IPS-NIHi7 (cell line): ENCODE results near the gene ECI1.
"Not testable (repeated sequence)": the region's sequence is repeated elsewhere in the genome, so short reads cannot be mapped to it uniquely, and the experiment has no call there.

Source experiments
- DNase-seq: peaks from one replicate; pipeline ENCODE4 v3.0.0; 2012; ENCODE audit warnings: mixed read lengths; ENCODE audit errors: extremely low spot score

The ECI1 gene

DNA sequence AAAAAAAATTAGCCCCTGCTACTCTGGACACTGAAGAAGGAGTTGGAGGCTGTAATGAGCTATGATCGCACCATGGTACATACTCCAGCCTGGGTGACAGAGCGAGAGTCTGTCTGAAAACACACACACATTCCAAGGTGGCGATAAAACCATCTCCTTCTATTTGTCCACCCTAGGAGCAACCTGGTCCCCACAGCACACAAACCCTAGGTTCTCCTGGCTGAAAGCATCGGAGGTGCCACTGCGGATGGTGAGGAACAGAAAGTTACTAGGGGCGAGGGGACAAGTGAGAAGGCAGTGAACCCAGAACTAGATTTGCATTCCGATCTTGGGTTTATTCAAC, 1.4 kb upstream of the ECI1 start:
- no peak for DNase-seq

DNA sequence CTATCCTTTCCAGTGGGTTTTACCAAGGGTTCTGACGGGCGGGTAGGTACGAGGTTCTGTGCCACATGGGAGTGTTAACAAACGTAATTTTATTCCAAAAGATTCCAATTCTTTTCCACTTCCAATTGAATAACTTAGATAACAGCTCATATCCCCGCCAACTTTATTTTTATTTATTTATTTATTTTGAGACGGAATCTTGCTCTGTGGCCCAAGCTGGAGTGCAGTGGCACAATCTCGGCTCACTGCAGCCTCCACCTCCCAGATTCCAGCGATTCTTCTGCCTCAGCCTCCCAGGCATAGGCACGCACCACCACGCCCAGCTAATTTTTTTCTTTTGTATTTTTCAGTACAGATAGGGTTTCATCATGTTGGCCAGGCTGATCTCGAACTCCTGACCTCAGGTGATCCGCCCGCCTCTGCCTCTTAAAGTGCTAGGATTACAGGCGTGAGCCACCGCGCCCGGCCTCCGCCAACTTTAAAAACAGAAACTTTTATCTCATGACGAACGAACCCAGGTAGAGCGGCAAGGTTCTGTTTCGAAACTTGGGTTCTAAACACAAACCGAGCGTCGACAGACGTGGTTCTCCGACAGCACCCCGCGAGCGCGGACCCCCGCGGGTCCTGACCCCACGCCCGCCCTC, 613 bp downstream of the ECI1 start:
- DNase-seq, result no peak

DNA sequence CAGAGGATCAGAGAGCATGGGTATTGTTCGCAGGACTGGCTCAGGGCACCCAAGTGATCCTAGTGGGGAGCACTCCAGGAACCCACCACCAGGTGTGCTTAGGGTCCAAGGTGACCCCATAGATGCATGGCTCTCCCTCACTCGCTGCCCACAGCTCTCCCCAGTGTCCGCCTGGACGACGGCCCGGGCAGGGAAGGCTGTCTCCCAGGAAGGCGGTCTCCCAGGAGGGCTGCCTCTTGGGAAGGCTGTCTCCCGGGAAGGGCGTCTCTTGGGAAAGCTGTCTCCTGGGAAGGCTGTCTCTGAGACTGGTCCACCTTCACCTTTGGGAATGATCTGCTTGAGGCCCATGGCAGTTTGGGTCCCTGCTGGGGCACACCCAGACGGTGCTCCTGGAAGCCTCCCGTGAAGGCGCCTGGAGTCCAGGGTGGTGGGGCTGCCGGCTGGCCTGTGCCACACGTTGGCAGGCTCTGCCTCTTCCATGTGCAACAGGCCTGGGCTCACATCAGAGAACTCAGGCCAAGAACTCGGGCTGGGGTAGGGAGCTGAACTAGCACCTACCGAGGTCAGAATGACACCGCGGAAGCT, 5.0 kb downstream of the ECI1 start:
- no peak for DNase-seq

DNA sequence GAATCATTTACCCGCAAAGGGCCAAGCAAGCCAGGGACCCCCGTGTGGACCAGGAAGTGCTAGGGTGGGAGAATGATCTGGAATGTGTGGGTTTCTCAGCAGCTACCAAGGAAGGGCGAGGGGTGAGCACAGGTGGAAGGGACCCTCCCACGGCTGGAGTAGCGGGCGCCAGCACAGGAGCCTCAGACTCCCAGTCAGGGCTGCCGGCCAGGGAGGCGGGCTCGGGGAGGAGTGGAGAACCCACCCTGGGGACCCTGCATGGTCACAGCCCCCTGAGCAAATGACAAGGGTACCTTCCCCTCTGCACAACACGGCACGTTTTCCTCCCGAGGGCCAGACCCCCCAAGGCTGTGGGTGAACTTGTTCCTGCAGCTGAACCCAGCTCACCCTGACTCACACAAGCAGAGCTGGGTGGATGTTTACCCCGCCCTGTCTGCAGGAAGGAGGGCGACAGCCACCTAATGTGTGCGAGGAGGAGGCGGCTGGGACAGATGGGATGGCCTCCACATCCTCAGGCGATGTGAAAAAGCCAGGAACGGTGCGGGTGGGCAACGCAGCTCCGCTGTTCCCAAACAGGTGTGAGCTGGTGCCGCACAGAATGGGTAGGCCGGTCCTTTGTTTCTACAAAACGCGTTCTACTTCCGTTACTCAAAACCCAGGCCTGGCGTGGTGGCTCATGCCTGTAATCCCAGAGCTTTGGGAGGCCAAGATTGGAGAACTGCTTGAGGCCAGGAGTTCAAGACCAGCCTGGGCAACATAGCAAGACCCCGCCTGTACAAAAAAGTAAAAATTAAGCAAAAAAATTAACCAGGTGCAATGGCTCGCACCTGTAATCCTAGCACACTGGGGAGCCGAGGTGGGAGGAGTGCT, 6.2 kb downstream of the ECI1 start:
- DNase-seq, result no peak

DNA sequence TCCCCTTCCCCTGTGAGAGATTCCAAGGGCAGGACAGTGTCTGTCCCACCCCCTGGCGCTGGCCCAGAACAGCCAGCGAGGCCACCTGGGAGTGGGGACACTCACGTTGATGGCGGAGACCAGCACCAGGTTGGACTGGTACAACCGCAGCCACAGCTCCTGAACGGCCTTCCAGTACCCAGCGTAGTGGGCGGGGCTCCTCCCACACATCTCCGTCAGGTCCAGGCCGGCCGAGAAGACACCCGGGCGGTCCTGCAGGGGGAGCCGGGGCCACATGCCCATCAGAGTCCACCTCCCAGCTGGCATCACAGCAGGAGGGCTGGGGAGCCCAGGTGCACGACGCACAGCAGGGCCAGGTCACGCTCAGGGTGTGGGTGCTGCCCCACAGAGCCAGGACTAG, 7.1 kb downstream of the ECI1 start:
- DNase-seq, result peak; percentile 49

DNA sequence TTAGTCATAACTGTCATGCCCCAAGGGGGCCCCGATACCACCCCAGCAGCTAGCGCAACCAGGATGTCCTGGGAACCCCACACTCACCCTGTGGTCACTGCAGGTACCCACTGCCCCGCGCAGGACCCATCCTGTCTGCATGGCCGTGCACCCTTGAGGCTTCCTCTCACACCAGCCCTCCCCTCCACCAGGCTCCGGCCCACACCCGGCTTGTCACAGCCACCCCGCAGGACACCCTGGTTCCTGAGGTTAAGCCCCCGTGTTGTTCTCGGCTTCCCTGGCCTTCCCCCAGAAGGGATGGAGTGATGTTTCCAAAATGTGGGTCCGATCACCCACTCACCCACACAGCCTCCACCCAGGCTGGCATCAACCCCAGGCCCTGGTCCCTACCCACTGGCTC, 7.6 kb downstream of the ECI1 start:
- no peak for DNase-seq

DNA sequence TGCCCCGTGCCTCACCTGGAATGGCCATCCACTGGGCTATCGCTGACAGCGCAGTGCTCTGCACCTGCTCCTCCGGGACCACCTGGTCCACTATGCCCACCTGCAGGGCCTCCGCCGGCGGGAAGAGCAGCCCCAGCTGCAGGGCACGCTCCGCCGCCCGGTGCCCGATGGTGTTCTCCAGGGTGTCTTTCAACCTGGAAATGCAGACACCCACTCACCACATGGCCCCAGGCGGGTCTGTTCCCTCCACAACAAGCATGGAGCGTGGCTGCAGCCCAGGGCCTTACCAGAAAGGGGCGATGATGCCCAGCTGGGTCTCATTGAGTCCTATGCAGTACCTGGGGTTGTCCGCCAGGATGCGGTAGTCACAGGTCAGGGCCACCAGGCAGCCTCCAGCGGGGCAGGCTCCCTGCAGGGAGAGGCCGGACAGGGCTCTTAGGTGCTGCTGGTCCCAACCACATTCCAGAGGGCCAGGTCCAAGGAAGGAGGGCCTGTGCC, 8.3 kb downstream of the ECI1 start:
- peak; percentile 61 for DNase-seq

DNA sequence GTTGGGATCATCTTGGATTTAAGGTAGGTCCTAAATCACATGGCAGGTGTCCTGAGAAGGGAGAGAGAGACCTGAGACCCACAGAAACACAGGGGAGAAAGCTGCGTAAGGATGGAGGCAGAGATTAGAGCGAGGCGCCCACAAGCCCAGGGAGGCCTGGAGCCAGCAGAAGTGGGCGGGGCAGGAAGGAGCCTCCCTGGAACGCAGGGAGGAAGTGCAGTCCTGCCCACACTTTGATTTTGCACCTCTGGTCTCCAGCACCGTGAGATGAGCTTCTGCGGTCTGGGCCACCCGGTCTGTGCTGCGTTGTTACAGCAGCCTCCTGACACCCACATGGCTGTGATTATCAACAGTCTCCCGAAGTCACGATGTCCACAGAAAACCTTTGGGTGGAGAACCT, 8.8 kb downstream of the ECI1 start:
- DNase-seq, result no peak

DNA sequence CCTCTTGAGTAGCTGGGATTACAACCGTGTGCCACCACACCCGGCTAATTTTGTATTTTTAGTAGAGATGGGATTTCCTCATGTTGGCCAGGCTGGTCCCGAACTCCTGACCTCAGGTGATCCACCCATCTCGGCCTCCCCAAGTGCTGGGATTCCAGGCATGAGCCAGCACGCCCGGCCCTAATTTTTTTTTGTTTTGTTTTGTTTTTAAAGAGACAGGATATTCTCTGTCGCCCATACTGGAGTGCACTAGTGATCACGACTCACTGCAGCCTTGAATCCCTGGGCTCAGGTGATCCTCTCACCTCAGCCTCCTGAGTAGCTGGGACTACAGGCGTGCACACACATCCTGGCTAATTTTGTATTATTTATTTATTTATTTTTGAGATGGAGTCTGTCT, 11.1 kb downstream of the ECI1 start:
- DNase-seq, result not testable (repeated sequence)

DNA sequence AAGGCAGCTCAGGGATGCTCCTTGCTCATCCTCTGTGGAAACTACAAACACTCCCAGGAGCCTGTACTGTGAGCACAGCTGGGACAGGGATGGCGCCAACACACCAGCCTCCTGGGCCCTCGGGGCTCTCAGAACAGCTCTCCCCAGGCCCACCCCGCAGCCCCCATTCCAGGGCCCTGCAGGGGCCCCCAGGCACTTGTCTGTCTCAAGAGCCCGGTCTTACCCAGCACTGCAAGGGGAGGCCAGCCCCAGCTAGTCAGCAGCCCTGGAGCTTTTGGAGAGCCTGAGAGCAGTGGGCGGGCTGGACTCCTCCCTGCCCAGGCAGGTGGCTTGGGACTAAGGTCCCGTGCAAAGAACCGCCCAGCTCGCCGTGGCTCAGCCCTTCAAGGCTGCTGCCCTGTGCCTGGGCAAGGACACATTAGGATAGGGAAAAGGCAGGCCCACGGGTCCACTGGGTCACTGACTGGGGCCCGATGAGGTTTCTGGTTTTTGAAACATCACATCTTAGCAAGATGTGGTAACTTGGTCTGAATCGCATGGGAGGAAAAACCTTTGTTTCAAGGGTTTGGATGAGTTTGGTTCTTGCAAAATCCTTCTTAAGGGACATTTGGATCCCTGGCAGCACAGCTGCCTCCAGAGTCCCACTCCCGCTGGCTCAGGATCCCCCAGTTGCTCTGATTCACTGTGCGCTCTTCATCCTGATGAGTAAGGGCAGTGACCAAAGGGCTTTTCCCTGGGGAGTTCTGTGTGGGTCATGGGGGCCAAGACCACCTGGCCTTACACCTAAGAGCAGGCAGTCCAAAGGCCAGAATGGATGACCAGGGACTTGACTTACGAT, 12.3 kb downstream of the ECI1 start:
- DNase-seq, result peak; percentile 54

DNA sequence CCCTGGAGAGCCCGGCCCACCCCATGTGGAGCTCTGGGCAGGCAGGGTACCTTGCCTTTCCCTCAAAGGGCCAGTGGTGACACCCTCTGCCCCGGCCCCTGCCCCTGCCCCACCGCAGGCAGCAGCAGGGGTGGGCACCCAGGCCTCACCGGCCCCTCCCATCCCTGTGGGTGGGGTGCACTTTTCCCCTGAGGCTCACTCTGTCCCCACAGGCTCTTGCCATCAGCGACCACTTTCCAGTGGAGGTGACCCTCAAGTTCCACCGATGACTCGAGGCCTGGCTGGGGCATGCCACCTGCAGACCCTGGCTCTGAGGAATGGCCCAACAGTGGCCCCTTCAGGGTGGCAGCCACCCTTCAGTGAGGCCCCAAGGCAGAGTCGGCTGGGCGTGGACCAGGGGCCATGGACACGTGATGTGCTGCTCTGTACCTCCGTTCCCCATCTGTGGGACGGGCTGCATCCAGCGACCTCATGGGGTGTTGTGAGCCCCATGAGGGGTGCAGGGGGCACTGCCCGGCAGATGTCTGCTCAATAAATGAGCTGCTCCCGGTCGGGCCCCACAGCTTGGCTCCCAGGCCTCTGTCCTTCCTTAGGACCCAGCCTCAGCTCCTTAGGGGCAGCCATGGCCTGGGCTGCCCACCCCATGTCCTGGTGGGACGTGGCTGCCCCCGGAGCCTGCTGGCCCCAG, 13.1 kb downstream of the ECI1 start:
- DNase-seq, result peak; percentile 29

DNA sequence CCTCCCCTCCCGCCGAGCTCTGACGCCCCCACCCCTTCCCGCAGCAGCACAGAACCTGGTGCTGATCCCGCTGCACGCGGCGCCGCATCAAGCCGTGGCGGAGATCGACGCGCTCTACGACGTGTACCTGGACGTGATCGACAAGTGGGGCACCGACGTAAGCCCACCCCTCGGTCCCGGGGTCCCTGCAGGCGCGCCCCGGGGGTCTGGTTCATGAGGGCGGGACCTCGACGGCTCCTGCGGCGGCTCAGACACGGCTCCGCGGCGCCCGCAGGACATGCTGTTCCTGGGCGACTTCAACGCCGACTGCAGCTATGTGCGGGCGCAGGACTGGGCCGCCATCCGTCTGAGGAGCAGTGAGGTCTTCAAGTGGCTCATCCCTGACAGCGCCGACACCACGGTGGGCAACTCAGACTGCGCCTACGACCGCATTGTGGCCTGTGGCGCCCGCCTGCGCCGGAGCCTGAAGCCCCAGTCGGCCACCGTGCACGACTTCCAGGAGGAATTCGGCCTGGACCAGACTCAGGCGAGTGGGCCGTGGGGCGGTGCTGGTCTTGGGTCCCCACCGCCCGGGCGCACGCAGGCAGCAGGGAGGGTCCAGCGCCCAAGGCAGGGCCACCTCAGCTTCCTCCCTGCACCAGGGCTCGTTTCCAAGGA, 13.8 kb downstream of the ECI1 start:
- DNase-seq, result peak; percentile 45

DNA sequence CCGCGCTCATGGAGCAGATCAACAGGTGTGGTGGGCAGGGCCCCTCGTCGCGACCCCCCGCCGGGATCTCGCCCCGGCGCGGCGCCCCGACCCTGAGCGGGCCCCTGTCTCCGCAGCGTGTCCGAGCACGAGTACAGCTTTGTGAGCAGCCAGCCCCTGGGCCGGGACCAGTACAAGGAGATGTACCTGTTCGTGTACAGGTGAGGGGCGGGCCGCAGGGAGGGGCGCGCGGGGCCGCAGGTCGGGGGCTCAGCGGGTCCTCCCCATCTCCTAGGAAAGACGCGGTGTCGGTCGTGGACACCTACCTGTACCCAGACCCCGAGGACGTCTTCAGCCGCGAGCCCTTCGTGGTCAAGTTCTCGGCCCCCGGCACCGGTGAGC, 14.3 kb downstream of the ECI1 start:
- DNase-seq, result no peak

DNA sequence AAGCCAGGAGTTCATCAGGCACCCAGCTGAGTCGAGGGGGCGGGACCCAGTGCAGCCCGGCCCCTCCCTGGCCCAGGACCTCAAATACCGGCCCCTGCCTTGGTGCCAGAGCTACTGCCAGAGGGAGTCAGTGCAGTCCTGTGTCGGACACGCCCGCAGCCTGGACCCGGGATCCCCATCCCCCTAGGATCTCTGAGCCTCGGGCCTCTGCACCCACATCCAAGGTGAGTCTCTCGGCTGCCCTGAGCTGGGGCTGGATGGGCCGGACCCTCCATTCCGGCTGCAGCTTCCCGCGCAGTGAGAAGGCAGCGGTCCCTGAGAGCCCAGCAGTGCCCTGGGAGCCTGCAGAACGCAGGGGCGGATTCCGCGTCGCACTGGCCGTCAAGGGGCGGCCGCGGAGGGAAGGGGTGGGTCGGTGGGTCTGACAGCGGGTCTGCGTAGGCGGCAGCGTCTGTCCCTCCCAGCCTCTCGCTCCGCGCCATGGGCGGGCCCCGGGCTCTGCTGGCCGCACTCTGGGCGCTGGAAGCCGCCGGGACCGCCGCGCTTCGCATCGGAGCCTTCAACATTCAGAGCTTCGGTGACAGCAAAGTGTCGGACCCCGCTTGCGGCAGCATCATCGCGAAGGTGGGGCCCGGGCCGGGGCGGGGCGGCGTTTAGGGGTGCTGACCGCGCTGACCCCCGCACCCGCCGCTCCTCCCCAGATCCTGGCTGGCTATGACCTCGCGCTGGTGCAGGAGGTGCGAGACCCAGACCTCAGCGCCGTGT, 14.9 kb downstream of the ECI1 start, which contains the start of gene DNASE1L2:
DNASE1L2 (plus strand) TSS at position 108 of the 765 bp plus-strand sequence; CDS start at position 481, 373 bp downstream.
- peak; percentile 78 for DNase-seq

DNA sequence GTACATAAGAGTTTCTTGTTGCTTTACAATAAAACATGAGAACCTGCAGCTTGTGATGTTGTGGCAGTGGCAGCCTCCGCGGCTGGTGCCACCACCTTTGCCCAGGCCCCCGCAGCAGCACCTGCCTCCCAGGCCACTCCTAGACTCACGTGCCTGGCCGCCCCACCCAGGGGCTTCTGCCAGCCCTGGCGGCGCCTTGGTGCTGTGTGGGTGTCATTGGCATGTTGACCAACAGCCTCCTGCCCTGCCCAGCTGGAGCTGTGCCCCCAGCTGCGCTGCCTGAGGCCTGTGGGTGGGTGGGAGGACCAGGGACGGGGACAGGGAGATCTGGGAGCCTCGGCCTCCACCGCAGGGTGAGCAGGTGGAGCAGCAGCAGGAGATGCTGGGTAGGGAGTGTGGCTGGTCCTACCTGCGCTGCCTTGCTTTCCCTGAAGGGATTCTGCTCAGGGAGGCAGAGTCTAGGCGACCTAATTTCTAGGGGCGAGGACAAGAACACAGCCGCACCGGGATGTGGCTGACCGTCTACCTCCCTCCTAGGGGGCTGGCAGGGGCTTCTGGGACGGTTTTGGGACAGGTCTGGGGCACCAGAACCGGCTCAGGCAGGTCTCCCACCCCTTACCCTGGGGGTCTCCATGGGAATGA, 15.6 kb downstream of the ECI1 start:
- DNase-seq, result no peak

DNA sequence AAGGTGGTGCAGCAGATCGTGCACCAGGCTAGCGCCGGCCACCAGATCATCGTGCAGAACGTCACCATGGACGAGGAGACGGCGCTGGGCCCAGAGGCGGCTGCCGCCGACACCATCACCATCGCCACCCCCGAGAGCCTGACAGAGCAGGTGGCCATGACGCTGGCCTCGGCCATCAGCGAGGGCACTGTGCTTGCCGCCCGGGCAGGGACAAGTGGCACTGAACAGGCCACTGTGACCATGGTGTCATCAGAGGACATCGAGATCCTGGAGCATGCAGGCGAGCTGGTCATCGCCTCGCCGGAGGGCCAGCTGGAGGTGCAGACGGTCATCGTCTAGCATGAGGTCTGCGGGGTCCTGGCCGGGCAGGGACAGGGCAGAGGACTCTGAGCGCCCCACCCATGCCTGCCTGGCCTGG, 16.1 kb downstream of the ECI1 start:
- DNase-seq, result no peak

DNA sequence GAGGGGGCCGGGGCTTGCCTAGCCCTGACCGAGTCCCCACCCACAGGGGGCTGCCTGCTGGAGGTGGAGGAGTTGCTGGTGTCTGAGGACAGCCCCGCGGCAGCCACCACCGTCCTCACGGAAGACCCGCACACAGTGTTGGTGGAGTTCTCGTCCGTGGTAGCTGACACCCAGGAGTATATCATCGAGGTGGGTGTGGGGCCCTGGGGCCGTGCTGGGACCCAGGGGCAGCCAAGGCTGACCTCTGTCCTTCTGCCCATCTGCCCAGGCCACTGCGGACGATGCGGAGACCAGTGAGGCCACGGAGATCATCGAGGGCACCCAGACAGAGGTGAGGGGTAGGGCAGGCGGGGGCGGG, 16.6 kb downstream of the ECI1 start:
- no peak for DNase-seq

DNA sequence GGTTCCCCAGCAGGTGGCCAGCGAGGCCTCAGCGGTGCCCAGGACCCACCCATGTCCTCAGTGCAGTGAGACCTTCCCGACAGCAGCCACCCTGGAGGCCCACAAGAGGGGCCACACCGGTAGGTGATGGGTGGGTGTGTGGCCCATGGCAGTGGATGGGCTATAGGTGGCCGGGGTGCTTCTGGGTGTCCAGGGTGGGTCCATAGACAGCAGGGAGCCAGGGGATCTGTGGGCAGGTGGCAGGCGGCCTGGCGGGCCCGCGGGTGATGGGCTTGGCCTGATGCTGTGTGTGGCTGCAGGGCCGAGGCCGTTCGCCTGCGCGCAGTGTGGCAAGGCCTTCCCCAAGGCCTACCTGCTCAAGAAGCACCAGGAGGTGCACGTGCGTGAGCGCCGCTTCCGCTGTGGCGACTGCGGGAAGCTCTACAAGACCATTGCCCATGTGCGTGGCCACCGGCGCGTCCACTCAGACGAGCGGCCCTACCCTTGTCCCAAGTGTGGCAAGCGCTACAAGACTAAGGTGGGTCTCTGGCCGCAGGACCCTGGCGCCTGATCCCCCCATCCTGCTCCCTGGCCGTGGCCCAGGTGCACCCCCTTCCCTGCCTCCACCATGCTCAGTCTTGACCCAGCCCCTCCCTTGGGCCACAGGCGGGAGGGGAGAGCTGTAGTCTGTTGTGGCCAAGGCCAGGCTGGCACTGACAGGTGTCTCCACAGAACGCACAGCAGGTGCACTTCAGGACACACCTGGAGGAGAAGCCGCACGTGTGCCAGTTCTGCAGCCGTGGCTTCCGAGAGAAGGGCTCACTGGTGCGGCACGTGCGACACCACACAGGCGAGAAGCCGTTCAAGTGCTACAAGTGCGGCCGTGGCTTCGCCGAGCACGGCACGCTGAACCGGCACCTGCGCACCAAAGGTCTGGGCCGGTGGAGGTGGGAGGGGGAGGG, 17.2 kb downstream of the ECI1 start:
- DNase-seq, result no peak
